Left colon (tissue), 2 donors: ENCODE measurements around the gene TTLL9. TPM values are rescaled to one million over a fixed set of nuclear protein-coding genes. Genes with fewer than 3 reads are reported as not detected.
"Not testable (repeated sequence)": the region's sequence is repeated elsewhere in the genome, so short reads cannot be mapped to it uniquely, and the experiment has no call there.

Experiments
- ATAC-seq: fragments of 200-7000 bp; cut with Tn5 transposase; one replicate; pipeline ENCODE4 v1.9.1; 2020; ENCODE audit warnings: mild to moderate bottlenecking, moderate library complexity
- DNase-seq, 2 donors: peaks; one replicate each; pipeline ENCODE4 v3.0.0-alpha.2; 2020
- intact Hi-C, 2 donors: fragments of 100-400 bp; cut with DNase I in 1 of 2; cut with micrococcal nuclease in 1 of 2; formaldehyde crosslinking; loops; one replicate each; pipeline versions ENCODE4 v1.11.2 to v1.14.0; 2022; cut with DNase I, micrococcal nuclease
- total RNA-seq, 2 donors: library from RNA; stranded (reverse); fragmentation: NEBNext Ultra II Directional; extraction: Animal tissue kit (Norgen Biotek cat#: 25700); gene quantifications; one replicate each; pipeline ENCODE4 v1.2.1, GENCODE V29; 2021
- donor health status: DM: no; HTN: no; CAD: no.
- donor health status: DM: yes; HTN: yes; CAD: no.

TTLL9 gene
- total RNA-seq, 2 donors from 2014 or later, result 0.14 TPM; not detected in 1

DNA sequence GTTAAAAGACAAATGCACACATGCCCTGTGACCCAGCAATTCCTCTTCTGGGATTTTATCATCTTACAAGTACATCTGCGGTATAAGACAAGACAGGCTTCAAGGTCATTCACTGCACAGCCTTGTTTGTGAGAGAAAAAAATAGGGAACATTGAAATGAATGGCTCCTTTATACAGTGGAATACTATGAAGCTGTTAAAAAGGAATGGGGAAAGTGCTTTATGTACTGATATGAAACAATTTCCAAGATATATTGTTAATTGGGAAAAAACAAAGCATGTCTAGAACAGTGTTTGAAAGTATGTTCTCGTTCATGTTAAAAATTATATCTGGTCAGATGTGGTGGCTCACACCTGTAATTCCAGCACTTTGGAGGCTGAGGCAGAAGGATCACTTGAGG, 56.1 kb downstream of the TTLL9 start:
- intact Hi-C loops, result no loop called here
- no peak for ATAC-seq
- no peak for DNase-seq

DNA sequence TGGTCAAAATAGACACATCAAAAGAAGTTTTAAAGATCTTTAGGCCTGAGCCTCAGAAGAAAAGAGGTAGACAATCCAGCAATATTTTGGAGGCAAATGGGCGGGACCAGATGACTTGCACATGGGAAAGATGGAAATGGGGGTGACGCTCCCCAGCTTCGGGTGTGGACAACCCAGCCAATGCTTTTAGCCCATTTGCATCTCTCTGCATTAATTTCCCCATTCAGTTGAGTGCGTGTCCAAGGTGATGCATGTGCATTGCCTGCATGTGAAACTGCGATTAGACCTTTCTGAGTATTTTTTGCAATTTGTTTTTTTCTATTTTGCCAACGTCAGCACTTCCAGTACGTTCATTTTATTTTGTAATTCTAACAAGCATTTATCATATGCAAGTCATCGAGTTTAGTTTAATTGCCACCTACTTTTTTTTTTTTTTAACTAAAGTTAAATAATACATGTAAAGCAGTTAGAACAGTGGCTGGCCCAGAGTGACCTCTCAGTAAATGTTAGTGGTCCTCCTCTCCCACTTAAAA, 57.3 kb downstream of the TTLL9 start:
- intact Hi-C loops, result no loop called here
- ATAC-seq (no peak), DNase-seq (no peak)

DNA sequence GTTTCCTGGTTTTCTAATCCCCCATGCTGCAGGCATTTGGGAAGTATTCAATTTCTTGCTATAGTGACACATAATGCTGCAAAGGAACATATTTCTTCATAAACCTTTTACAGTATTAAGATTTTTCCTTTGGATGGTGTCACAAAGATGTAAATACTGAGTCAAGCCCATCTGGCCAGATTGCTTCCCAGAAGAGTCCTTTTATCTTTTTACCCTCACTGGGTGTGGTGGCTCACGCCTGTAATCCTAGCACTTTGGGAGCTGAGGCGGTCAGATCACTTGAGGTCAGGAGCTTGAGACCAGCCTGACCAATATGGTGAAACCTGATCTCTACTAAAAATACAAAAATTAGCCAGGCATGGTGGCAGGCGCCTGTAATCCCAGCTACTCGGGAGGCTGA, 59.2 kb downstream of the TTLL9 start:
- DNase-seq, ATAC-seq, intact Hi-C loops: not testable (repeated sequence)

DNA sequence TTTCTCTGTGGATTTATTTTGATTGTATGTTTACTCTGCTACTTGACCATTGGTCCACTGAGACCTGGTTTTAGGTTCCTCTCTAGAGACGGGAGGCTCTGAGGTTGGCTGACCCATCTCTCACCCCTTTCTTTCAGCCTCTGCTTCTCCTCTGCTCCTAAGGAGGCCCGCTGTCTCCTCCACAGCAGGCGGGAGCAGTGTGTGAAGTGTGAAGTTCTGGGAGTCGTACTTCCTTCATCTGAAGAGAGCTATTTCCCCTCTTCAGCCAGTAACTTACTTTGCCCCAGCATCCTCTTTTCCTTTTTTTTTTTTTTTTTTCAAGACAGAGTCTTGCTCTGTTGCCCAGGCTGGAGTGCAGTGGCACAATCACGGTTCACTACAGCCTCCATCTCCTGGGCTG, 60.3 kb downstream of the TTLL9 start:
- no peak for ATAC-seq
- DNase-seq, result no peak
- intact Hi-C loops, result no loop called here

DNA sequence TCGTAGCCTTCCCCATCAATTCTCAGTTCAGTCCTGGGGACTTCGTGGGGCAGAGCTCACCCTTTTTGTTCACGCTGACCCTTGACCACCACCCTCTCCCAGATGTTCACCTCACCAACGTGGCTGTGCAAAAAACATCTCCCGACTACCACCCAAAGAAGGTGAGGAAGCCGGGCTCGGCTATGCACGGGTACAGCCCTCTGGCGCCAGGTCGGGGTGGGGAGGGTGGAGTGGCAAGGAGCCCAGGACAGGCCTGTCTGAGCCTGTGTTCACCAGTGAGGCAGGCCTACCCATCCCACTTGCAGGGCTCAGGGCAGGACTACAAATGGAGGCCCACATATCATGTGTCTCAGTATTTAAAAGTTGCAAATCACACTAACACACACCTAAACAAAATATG, 63.3 kb downstream of the TTLL9 start:
- intact Hi-C loops, result no loop called here
- DNase-seq, result no peak
- no peak for ATAC-seq

DNA sequence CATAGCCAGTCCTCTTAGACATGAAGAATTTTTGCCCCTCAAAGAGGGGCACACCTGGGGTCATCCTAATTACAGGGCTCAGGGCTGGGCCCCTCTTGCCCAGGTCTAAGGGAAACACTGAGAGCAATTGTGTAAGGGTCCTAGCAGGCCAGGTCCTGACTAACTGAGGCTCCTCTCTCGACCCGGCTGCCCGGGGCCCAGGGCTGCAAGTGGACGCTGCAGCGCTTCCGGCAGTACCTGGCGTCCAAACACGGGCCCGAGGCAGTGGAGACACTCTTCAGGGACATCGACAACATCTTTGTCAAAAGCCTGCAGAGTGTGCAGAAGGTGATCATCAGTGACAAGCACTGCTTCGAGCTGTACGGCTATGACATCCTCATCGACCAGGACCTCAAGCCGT, 64.1 kb downstream of the TTLL9 start:
- intact Hi-C loops, result no loop called here
- ATAC-seq (no peak), DNase-seq (no peak)

DNA sequence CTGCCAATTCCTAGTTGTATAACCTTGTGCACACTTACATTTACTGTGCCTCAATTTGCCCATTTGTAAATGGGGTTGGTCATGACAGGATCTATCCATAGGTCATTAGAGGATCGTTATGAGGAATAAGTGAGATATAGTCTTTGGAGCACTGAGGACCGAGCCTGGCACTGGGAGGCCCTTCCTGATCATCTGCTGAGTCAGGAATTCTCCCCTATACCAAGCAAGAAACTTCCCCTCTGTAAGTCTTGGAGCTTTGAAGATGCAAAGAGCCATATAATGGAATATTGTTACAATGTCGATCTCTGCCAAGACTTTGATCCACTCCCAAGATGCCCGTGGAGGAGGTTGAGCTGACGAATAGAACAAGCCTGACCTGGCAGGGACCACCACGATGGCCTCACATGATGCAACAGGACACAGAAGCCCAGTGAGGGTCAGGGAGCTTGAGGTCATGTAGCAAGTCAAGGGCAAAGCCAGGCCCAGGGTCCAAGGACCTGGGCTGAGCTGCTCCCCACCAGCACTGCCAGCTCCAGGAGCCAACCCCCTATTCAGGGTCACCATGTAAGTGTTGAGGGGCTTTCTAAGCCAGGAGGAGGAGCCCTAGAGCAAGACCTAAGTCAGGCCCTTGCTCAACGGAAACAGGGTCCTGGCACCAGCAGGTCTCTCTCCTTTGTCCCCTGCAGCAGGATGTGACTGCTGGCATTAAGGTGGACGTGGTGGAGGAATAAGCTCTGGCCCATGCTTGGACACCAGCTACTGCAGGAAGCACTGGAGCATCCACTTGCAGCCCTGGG, 64.7 kb downstream of the TTLL9 start:
- DNase-seq (no peak), ATAC-seq (no peak)
- intact Hi-C loops, result no loop called here

DNA sequence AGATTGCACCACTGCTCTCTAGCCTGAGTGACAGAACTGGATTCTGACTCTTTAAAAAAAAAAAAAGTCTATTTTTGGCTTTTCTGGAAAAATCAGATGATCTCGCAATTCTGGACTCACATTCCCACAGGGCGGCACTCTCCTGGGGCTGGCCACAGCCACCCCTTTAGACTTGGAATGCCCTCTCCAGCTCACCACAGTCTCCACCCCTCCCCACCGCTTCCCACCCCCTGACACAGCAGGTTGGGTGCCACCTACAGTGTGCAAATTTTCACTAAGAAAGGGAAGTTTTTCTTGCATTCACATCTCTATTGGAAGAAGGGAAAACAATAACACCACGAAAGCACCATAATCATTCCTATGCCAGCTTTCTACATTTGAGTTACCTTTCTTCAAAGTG, 66.0 kb downstream of the TTLL9 start:
- ATAC-seq (no peak), DNase-seq (no peak)
- intact Hi-C loops, result no loop called here

DNA sequence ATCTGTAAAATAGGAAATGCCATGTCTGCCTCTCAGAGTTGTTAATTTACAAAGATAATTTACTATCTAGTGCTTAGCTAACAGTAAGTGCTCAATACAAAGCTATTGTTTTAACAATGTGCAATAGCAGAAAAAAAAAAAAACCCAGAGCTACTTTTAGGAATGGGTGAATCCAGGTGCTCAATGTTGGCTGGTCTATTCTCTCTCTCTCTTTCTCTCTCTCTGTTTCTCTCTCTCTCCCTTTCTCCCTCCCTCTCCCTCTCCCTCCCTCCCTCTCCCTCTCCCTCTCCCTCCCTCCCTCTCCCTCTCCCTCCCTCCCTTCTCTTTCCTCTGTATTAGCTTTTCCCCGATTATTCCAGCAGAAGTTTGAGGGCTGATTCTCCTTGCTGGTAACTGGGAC, 67.4 kb downstream of the TTLL9 start:
- intact Hi-C loops, result no loop called here
- no peak for ATAC-seq
- no peak for DNase-seq

DNA sequence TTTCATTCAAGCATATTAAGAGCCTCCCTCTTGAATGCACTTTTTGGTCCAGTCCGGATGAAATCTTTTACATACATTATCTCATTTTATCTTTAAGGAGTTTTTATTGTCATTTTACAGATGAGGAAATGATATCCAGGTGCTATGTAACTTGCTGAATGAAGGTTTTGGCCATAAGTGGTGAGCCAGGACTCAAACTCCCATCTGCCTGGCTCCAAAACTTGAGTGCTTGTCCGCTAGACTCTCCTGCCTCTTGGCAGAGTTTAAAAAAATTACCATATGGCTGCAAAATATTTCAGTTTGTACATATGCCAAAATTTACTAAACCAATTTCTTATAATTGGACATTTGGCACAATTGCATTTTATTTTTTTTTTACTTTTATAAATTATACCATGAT, 69.2 kb downstream of the TTLL9 start:
- no peak for DNase-seq
- no peak for ATAC-seq
- intact Hi-C loops, result no loop called here

DNA sequence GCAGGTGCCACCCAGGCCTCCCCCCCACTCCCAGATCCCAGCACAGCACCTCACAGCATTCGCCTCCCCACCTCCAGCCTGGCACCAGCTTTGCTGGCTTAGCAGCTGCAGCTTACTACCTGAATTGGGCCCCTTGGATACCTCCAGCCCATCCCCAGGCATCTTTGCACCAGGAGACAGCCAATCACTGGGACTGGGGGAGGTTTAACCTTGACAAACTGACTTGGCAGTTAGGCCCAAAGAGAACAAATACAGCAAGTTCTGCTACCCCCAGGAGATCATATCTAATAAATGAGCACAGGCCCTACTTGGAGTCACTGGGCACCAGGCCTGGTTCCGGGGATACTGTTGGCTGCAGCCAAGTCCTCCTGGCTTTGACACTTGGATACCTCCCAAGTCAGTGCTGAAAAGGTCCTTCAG, 72.6 kb downstream of the TTLL9 start:
- DNase-seq (no peak), ATAC-seq (no peak)
- intact Hi-C loops, result no loop called here

DNA sequence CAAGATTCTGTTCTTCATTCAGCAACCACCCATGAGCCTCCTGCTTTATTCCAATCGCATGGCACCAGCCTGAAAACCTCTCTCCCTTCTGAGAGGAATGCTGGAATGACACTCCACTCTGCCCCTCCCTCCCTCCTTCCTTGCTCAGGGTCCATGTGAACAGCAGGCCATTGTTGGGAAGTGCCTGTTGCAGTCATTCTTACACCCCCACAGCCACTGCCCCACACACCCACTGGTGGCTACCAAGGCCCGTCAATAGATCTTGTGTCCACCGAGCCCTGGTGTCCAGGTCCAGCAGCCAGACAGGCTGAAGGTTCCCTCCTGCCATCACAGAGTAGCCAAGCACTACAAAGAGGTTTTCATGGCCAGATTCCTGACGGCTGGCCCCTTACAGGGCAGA, 74.9 kb downstream of the TTLL9 start:
- ATAC-seq (no peak), DNase-seq (no peak)
- intact Hi-C loops, result no loop called here

DNA sequence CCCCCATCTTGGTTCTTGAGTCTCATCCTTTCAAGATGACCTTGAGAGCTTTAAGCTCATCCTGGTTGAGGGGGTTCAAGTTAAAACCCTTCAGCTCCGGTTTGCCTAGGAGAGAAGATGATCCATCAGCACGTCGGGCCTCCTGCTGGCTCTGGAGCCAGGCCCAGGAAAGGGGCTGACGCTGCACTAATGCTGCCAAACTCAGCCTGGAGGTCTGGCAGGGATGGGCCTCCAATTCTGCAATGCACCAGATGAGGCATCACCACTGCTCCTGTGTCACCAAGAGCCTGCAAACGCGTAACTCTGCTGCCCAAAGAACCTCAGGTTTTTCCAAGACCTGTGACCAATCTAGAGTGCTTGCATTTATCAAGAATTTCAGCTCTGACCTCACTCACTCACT, 75.4 kb downstream of the TTLL9 start:
- DNase-seq, result no peak
- ATAC-seq, result no peak
- intact Hi-C loops, result no loop called here

DNA sequence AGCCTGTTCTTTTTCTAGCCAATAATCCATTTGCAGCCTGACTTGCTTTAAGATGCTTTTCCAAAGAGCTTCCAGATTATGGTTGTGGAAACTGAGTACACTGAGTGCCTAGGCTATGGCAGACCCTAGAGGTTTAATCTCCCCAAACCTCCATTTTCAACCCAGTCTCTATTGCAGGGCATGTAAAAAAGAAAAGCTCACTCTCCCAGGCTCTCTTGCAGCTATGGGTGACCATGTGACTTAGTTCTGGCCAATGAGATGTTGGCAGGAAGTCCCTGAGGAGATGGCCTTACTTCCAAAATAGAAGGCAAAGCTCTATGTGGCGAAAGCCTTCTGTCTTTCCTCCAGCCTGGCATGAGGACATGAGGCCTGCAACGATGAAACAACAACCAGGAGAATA, 77.6 kb downstream of the TTLL9 start:
- intact Hi-C loops, result no loop called here
- ATAC-seq (no peak), DNase-seq (no peak)

DNA sequence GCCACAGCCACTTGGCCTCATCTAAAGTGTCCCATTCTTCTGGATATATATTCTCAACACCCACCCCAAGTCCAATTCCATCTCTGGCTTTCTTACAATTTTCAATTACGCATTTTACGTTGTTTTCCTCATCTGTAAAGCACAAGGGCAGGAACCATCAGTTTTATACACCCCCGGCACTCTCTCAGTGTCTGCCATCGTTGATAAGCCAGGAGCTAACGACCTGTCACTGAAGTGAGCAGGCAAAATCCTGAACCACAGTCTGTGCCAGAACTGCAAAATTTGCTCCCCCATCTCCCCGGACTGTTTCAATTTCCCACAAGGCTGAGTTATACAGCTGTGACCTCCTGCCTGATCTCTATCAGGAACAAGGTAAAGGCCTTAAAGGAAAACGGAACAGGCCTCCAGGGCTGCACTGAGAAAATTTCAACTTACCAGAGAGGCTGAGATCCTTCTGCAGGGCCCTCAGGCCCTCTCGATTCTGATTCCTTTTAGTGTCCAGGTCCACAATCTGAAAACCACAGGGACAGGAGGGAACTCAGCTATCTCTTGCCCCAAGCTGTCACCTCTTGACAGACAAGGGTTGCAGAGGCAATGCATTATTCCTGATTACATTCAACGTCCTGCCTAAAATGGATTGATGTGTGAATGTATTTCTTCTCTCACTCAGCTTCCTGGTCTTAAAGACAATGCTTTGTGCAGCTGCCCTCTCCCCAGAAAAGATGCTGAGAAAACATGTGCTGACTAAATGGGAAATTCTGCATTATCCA, 79.6 kb downstream of the TTLL9 start:
- intact Hi-C loops, result no loop called here
- no peak for DNase-seq
- ATAC-seq, result no peak

DNA sequence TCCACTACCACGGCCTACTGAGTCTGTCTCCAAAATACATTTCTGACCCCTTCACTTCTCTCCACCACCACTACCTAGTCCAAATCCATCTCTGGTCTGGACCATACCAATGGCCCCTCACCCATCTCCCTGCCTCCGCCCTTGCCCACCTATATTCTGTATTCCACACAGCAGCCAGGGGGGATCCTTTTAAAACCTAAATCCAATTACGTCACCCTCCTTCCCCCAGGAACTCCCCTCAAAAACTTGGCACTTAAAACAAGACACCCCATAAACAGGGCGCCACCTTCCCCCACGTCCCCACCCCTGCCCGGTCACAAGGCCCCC, 80.7 kb downstream of the TTLL9 start:
- intact Hi-C loops, result no loop called here
- no peak for DNase-seq
- no peak for ATAC-seq

DNA sequence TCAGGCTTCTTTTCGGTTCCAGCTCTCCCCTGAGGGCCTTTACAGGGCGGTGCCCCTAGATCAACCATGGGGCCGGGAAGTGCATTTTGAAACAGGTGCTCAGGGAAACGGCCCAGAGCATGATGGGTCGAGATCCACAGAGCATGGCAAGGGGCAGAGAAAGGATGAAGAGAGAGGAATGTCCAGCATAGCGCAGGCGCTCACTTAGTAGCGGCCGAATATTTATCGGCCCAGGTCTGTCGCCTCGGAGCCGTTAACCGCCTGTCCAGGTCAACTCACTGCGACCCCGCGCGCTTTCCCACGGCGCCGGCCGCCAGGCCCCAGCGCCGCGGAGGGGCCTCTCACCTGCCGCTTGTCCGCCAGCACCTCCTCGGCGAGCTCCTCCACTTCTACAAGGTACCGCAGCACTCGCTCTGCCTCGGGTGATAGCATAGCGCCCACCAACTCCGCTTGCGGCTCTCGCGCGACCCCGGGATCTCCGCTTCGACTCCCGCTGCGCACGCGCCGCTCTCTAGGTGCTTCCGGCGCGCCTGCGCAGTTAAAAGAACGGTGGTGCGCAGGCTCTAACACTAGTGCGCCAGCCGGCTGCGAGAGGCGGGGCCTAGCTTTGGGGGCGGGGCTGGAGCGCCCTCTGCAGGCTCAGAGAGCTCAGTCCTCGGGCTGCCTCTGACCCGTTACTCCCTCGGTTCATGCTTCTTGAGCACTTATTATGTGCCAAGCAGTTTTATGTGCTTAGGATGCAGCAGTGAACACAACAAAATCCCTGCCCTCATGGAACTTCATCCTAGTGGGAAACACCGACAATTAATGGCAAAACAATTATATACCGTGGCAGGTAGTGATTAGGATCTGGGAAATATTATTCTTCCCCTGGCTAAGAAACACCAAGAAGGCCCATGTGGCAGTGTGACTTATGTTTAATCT, 81.4 kb downstream of the TTLL9 start, which contains the start of gene PDRG1:
PDRG1 (minus strand) TSS at position 517 of the 924 bp plus-strand sequence; CDS start at position 432, 85 bp downstream.
- DNase-seq, result peak; percentile 90 to 97
- intact Hi-C loops, result loop anchor here in 1 of 2 donors (2.0 kb wide), 1 partner anchor 99 kb away; no protein-coding TSS in a partner anchor
- ATAC-seq, result peak; percentile 98

DNA sequence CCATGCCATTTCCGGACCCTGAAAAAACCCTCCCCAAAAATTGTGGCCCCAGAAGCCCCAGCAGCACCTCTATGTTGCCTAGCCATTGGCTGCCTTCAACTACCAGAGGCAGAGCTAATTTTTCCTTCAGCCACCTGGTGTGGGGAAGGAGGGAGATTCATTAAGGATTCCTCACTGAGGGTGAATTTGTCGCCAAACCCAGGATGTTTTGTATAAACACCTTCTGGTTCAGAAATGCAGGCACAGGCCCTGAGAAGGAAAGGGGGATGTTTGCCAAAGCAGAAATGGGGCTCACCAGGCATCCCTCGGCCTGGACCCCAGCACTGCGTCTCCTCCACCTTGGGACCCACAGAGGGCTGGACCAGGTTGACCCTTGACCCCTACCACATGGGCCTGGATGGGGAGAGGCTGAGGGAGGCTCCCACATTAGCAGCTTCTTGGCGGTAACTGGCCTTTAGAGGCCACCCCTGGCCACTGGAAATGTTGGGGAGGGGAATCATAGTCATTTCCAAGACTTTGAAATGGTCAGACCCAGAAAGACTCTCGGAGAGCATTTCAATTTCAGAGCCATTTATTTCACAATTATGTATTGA, 83.2 kb downstream of the TTLL9 start:
- intact Hi-C loops, result loop anchor here in 1 of 2 donors (2.0 kb wide), 1 partner anchor 101 kb away; no protein-coding TSS in a partner anchor
- ATAC-seq (no peak), DNase-seq (no peak)

DNA sequence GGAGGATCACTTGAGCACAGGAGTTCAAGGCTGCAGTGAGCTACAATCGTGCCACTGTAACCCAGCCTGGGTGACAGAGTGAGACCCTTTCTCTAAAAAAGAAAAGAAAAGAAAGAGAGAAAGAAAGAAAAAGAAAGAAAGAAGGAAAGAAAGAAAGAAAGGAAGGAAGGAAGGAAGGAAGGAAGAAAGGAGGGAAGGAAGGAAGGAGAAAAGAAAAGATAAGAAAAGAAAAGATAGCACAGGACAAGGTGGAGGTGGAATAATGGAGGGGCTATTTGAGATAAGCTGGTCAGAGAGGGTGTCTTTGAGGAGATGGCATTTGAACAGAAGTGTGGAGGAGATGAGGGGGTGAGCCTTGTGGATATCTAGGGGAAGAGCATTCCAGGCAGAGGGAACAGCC, 84.1 kb downstream of the TTLL9 start:
- intact Hi-C loops, result no loop called here
- DNase-seq (no peak), ATAC-seq (no peak)
